Stimulated activated naive CD8-positive, alpha-beta T cell treated with anti-CD3 and anti-CD28 coated beads, Interleukin-15, Interleukin-2, amounts not matched to agents 100 U/mL and 50 U/mL, for 24 hours (primary cell): Measurements from ENCODE around the gene HMCN2.

Experiments used
- ATAC-seq: fragments of 150-1000 bp; cut with Tn5 transposase; one replicate; pipeline ENCODE4 v1.10.0; 2021
- DNase-seq: peaks from one replicate; pipeline ENCODE4 v3.0.0; 2021

Gene HMCN2, protein sequence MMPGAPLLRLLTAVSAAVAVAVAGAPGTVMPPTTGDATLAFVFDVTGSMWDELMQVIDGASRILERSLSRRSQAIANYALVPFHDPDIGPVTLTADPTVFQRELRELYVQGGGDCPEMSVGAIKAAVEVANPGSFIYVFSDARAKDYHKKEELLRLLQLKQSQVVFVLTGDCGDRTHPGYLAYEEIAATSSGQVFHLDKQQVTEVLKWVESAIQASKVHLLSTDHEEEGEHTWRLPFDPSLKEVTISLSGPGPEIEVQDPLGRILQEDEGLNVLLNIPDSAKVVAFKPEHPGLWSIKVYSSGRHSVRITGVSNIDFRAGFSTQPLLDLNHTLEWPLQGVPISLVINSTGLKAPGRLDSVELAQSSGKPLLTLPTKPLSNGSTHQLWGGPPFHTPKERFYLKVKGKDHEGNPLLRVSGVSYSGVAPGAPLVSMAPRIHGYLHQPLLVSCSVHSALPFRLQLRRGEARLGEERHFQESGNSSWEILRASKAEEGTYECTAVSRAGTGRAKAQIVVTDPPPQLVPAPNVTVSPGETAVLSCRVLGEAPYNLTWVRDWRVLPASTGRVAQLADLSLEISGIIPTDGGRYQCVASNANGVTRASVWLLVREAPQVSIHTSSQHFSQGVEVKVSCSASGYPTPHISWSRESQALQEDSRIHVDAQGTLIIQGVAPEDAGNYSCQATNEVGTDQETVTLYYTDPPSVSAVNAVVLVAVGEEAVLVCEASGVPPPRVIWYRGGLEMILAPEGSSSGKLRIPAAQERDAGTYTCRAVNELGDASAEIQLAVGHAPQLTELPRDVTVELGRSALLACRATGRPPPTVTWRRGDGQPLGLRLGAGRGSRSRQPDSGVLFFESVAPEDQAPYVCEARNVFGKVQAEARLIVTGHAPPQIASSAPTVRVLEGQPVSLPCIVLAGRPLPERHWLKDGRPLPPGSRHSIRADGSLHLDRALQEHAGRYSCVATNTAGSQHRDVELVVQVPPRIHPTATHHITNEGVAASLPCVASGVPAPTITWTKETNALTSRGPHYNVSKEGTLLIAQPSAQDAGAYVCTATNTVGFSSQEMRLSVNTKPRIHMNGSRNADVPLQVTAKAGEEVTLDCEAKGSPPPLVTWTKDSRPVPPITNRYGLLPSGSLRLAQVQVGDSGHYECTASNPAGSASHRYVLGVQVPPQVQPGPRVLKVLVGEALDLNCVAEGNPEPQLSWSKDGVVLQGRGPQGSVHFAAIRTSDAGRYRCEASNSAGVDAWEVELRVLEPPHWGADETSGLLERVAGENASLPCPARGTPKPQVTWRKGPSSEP (N-terminal part only)

DNA sequence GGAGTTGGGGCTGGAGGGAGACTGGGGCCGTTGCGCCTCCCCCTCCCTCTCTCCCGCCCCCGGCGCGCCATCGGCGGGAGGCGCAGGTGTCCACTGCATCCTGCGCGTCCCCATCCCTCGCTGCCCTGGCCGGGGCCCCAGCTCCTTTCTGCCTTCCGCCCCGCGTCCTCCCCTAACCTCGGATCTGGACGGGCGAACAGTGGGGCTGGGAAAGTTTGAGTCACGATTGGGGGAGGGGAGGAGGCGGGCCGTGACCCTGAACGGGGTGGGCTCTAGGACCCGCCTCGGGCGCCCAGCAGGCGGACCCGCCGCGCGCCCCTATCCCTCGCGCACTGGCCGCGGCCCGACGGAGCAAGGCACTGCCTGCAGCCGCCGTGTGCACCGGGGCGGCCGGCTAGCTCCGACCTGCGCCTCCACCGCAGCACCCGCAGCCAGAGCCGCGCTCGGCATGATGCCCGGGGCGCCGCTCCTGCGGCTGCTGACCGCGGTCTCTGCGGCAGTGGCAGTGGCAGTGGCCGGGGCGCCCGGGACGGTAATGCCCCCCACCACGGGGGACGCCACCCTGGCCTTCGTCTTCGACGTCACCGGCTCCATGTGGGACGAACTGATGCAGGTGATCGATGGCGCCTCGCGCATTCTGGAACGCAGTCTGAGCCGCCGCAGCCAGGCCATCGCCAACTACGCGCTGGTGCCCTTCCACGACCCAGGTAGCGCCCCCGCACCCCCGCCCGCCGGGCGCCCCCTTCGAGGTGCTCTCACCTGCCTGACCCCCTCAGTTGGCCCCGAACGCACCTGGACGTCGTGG lies at the start of gene HMCN2:
HMCN2 (plus strand) TSS at position 330 of the 805 bp plus-strand sequence; CDS start at position 449, 119 bp downstream.
- DNase-seq (no peak), ATAC-seq (no peak)

DNA sequence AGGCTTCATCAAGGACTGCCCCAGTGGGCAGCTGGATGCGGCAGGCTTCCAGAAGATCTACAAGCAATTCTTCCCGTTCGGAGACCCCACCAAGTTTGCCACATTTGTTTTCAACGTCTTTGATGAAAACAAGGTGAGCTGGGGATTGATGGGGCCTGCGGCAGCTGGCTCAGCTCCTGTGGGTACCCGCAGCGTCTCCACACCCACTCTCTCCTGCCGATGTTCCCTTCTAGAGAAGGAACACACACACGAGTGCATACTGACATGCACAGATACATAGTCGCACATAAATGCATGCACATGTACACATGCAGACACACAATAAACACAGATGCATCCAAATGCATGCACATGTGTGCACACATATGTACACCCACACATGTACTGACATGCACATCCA lies 47.7 kb upstream of the HMCN2 start:
- DNase-seq (no peak), ATAC-seq (no peak)

DNA sequence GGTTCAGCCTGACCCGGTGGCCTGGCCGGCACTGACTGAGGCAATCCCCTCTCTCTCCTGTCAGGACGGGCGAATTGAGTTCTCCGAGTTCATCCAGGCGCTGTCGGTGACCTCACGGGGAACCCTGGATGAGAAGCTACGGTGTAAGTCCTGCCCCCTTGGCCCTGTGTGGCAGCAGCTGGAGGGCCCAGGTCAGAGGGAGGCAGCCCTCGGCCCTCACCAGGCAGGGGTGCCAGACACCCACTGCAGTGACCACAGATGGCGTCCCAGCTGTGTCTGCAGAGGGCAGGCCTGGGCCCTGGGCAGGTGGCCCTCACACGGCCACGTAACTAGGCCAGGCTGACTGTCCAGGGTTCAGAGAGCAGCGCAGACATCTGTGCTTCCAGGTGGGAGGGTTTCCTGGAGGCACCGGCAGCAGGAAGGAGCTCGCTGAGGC lies 45.9 kb upstream of the HMCN2 start:
- DNase-seq (no peak), ATAC-seq (peak; percentile 4)

DNA sequence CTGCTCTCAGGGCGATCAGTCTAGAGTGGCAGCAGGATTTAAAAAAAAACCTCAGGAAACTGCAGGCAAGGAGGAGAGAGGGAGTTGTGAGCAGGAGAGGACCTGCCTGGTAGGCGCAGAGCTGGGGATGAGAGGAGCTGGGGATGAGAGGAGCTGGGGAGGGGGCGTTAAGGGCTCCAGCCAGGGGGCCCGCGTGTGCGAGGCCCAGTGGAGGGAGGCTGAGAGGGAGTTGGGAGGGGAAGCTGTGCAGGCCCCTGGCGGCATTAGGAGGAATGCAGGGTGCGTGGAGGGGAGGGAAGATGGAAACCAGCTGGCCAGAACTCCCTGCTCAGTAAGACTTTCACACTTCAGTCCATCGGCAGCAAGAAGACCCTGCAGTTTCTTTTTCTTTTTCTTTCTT lies 45.2 kb upstream of the HMCN2 start:
- ATAC-seq, result no peak
- no peak for DNase-seq

DNA sequence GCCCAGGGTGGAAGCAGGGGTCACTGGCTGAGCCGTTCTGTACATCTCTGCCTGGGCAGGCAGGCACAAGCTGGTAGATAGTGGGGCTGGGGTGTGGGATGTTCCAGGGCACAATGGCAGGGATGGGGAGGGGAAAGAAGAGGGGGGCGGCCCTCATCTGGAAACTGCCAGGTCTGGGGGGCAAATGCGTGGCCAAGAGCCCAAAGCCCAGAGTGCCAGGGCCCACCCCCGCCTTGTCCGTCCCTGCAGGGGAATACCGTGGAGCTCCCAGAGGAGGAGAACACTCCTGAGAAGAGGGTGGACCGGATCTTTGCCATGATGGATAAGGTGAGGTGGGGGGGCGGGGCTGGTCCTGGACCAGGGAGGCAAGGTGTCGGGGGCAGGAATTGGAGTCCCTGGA lies 42.7 kb upstream of the HMCN2 start:
- DNase-seq (no peak), ATAC-seq (no peak)

DNA sequence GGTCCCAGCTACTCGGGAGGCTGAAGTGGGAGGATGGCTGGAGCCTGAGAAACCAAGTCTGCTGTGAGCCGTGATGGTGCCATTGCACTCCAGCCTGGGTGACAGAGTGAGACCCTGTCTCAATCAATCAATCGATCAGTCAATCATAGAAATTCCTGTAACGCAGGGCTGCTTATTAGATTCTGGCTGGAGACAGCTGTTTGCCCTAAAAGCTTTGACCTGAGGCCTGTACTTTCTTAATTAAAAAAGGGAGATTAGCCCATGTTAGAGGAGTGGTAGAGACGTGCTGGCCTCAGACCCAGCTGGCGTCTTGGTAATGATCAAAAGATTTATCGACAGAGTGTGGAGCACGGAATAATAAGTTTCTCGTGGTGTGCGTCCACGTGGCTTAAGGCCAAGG lies 40.5 kb upstream of the HMCN2 start:
- no peak for DNase-seq
- no peak for ATAC-seq

DNA sequence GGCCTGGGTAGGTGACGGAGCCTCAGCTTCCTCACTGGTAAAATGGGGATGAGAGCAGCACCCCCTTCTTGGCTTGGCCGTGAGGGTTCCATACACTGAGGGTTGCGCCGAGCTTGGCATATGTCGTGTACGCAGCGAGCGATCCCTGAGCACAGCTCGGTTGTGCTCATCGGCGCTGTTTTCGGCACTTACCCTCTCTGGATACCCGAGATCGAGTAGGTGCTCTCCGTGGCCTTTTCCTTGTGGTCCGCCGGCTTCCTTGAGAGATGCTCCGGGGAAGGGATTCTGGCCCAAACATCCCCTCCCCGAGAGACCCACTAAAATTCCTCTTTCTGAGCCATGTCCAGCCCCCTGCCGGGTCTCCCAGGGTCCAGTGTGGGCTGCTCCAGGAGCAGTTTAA lies 40.0 kb upstream of the HMCN2 start:
- ATAC-seq (no peak), DNase-seq (no peak)

DNA sequence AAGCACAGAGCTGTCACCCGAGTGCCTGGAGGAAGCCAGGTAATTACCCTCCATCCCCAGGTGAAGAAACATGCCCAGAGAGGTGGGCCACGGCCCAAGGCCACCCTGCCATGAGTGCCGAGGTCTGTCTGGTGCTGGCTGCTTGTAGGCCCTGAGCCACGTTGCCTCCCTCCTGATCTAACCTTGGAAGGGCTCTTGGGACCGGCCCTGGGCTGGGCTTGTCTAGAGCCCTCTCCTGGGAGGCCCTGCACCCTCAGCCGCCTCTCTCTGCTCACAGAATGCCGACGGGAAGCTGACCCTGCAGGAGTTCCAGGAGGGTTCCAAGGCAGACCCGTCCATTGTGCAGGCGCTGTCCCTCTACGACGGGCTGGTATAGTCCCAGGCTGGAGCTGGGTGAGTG lies 39.4 kb upstream of the HMCN2 start:
- no peak for ATAC-seq
- DNase-seq, result no peak

DNA sequence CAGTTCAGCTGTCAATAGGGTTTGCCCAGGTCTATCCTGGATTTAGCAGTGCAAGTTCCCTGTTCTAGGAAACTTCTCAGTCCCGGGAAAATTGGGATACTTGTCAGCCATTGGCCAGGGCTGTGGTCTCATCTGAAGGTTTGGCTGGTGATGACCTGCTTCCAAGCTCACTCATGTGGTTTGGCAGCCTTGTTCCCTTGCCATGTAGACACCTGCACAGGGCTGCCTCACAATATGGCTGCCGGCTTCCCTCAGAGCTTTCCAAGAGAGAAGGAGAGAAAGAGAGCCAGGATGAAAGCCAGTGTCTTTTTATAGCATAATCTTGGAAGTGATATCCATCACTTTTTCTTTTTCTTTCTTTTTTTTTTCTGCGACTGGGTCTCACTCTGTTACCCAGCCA lies 37.7 kb upstream of the HMCN2 start:
- ATAC-seq, result no peak
- no peak for DNase-seq

DNA sequence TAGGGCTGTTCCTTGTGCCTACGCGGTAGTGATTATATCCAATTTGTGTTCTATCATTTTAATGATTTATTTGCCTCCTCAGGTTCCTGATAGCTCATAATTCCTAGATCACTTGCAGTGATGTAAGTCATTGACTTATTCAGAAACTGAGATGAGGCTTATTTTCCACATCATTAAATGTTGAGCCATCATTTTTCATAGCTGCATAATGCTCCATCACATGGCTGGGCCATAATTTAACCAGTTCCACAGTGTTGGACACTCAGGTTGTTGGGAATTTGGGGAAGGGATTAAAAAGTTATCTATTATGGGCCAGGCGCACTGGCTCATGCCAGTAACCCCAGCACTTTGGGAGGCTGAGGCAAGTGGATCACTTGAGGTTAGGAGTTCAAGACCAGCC lies 35.8 kb upstream of the HMCN2 start:
- DNase-seq (no peak), ATAC-seq (no peak)

DNA sequence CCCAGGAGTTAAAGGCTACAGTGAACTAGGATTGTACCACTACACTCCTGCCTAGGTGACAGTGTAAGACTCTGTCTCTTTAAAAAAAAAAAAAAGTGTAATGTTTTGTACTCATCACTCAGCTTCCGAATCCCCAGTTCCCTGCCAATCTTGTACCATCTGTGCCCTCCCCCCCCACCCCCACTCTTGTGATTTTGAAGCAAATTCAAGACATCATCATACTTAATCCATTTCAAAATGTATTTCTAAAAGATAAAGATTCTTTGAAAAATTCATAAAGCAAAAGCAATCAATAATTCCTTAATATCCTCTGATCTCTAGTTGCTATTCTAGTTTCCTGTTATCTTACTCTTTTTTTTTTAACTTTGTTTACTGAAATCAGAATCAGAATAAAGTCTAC lies 34.9 kb upstream of the HMCN2 start:
- ATAC-seq (no peak), DNase-seq (no peak)

DNA sequence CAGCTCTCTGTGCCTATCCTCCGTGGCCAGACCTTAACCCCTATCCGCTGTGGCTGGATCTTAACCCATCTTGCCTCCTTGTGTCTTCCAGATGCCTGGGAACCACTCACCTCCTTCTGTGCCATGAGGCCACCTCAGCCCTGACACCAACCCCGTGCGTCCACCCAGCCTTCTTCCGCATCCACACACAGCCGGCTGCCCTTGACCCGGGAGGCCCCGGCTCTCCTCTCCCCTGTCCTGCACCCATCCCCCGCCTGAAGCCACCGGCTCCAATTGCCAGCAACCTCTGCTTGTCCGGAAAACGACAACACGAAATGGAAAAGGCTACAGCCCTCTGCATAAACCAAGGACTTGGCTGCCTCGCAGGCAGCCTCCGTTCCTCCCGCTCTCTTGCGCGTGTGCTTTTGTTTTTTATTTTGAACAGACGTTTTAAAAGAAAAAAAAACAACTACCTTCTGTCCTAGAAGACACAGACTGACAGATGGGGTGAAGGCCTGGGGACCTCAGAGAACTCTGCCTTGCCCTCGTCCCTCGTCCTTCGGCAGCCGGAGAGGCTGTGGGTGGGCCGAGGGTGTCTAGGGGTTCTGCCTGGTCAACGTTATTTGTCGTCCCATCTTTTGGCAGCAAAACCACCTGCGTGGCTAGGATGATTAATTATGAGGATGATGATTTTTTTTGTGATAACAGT lies 32.5 kb upstream of the HMCN2 start:
- ATAC-seq, result no peak
- DNase-seq, result no peak

DNA sequence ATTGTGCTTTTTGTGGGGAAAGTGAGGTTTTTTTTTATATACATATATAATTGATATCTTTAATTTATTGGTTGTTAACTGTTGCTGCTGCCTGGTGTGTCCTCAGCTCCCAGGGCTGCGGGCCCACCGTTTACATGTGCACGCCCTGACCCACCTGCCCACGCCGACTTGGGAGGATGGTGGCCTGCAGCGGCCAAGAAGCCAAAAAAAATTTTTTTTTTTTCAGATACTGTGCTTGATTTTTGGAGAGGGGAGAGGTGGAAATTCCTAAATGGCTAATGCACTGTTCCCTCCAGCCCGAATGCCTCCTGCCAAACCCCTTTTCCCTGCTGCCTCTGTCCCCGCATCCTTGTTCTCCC lies 32.0 kb upstream of the HMCN2 start:
- no peak for ATAC-seq
- DNase-seq, result no peak

DNA sequence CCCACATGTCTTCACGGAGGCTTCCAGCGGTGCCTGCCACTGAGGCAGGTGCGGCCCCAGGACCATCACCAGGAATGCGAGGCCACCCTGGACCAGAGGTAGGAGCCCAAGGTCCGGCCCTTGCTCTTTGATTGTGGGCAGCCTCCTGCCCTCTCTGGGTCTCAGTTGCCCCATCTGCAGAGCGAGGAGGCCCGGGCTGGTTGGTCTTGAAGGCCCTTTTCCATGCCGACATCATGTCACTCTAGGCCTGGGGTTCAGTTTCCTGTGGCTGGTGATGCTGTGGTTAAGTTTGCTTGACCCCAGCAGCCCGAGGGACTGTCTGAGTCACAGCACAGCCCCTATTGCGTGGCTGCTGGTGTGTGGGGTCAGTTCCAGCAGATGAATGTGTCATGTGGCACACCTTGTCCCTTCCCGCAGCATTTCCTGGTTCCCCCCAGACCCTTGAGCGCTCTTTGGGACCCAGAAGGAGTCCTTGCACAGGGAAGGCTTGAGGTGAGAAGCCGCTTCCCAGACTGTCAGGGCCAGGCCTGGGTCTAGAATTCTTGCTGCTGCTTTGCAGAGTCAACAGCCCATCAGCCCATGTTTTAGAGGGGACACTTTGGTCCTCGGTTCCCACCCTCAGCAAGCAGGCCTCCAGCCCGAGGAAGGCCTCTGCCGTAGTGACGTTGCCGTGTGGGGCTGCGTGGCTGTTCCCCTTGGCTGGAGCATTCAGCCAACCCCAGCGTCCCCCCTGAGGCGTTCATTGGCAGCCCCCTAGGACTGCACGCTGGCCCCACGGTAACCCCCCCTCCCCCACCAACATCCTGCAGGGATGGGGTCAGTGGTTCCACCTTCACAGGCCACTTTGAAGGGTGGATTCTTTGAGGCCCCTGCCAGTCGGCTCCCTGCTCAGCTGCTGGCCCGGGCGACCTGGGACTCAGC lies 31.0 kb upstream of the HMCN2 start:
- peak; percentile 10 for ATAC-seq

DNA sequence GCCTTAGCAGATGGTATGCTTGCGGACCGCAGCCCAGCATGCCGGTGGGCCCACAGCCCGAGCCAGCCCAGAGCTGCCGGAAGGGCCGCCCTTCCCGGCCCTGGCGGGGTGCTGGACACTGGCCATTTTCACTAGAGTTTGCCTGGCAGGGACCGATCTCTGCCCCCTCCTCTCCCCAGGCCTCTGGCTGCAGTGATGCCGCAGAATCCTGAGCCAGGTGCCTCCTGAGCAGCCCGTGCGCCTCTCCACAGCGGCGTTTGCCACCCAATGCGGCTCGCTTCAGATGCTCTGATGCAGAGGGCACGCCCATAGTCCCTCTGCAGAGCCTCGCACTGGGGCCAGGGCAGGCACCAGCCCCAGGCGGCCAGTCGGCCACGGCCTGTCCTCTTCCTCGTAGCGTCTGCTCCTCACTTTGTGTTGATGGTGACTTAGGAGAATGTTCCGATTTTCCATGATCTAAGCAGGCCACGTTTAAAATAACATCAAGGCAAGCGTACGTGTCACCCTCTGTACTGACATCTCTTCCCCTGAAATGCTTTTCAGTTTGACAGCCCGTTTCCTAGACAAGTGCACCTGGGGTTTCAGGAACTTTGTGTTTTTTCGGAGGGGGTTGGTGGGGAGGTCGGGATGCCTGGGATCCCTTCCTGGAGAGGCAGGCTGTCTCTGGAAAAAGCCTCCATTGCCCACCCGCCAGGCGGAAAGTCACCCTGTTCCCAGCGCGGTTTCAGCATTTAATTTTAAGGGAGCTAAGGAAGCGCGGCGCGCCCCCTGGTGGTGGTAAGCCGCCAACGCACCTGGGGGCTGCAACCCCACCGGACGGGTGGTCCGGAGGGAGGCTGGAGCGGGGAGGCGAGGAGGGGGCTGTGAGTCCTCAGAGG lies 29.8 kb upstream of the HMCN2 start:
- ATAC-seq (no peak), DNase-seq (peak; percentile 77)

More for the DNA sequence above, 31.0 kb upstream of the HMCN2 start:
- no peak for DNase-seq

DNA sequence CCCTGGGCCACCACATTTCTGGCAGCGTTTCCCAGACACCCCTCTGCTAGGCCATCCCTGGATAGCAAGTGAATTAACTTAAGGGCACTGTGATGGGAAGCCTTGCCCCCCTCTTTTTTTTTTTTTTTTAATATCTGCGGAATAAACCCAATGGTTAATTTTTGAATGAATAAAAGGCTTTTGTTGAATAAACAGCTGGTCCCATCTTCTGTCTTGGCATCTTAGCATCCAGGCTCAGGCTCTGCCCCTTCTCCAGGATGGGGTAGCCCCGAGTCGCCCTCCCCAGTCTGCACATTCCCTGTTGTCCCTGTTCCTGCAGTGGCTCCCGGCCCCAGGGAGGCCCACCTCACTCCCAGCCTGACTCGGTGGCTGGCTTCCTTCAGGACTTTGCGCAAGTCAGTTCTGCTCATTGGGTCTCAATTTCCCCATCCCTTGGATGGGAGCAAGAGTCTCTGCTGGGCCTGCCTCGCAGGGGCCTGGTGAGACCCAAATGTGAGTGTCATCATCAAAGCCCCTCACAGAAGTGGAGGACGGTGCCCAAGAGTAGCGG lies 29.0 kb upstream of the HMCN2 start:
- ATAC-seq, result no peak
- no peak for DNase-seq

DNA sequence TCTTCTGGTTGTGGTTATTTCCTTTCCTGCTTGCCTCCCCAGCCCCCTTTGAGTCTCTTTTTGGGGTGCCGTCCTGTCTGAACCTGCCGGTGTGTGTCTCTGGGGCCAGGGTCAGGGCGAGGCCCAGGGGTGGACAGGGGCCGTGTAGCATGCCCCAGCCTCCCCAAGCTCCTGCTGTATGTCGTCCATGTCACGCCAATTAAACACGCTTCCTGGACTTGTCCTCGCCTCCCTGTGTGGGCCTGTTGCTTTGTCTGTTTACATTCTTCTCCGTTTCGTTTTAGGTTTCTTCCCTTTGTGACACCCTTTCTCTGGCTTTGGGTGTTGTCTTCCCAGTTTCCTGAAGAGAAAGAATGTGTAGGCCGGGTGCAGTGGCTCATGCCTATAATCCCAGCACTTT lies 28.5 kb upstream of the HMCN2 start:
- DNase-seq (no peak), ATAC-seq (no peak)

DNA sequence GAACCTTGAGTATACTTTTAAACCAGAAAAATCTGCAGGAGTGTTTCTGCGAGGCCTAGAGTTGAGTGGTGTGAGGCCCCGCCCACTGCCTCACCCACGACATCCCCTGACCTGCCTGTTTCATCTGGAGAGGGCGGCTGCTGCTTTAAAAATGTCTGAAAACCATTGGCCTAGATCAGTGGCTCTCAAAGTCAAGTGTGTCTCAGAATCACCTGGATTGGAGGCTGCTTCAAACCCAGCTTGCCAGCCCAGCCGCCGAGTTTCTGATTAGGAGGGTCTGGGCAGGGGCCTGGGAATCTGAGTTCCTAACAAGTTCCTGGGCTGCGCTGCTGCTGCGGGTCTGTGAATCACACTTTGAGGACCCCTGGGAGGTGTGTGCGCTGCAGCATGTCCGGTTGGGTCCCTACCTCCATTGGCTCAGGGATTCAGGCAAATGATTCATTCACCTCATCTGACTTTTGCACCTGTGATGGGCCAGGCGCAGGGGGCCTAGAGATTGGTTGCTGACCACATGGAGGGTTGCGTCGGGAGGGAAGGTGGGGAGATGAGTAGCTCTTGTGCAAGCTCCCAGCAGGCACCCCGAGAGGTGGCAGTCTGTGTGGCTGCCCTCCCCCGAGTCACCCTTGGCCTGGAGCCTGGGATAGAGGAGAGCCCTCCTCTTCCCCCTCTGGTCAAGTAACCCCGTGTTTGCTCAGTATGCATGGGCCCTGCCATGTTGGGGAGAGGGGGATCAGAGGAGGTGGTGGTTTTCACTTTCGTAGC lies 27.6 kb upstream of the HMCN2 start:
- ATAC-seq (no peak), DNase-seq (no peak)
